Prostate gland (tissue), 2 donors: ENCODE results near the gene ZHX3.

Source experiments
- POLR2A ChIP-seq: fragments of 450-650 bp; IDR thresholded peaks from one replicate; pipeline ENCODE4 v1.6.1; 2016; ENCODE audit warnings: antibody characterized with exemption, mild to moderate bottlenecking
- TF ChIP-seq, protein P1 (sequence below), 4 experiments: fragments of 200-600 bp in 2 of 4; fragments of 450-650 bp in 2 of 4; sonication (generic) in 2 of 4; IDR thresholded peaks; 1 replicate in 3 of 4; 2 replicates in 1 of 4; pipeline ENCODE4 v1.5.1; 2016 to 2019; ENCODE audit warnings: antibody characterized with exemption in 4 of 4, mild to moderate bottlenecking in 2 of 4, moderate library complexity in 2 of 4

DNA sequence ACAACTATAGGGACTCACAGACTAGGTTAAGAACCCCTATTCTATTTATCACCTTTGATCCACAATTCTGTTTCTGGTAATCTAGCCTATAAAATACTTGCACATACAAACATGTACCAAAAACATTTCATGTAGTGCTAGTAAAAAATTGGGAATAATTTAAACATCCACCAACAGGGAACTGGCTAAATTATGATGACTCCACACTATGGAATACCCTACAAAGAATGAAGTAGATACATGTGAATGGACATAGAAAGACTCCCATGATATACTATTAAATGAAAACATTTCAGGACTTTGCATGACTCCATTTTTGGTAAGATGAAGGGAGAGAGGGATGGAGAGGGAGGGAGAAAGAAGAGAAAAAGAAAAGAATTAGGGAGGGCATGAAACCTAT is 58.2 kb downstream of the ZHX3 start:
- TF ChIP-seq, protein P1, sequence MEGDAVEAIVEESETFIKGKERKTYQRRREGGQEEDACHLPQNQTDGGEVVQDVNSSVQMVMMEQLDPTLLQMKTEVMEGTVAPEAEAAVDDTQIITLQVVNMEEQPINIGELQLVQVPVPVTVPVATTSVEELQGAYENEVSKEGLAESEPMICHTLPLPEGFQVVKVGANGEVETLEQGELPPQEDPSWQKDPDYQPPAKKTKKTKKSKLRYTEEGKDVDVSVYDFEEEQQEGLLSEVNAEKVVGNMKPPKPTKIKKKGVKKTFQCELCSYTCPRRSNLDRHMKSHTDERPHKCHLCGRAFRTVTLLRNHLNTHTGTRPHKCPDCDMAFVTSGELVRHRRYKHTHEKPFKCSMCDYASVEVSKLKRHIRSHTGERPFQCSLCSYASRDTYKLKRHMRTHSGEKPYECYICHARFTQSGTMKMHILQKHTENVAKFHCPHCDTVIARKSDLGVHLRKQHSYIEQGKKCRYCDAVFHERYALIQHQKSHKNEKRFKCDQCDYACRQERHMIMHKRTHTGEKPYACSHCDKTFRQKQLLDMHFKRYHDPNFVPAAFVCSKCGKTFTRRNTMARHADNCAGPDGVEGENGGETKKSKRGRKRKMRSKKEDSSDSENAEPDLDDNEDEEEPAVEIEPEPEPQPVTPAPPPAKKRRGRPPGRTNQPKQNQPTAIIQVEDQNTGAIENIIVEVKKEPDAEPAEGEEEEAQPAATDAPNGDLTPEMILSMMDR (IDR thresholded peaks at IDR 0.05): no peak
- no peak for TF ChIP-seq POLR2A
